Ureter (tissue), 1 donor: ENCODE results near the gene SNX14. TPM values are rescaled to one million over a fixed set of nuclear protein-coding genes. Genes with fewer than 3 reads are reported as not detected.

Experiments
- DNase-seq: peaks from one replicate; pipeline ENCODE4 v3.0.0-alpha.2; 2020; ENCODE audit warnings: low spot score
- total RNA-seq: library from RNA; stranded (reverse); gene quantifications from one replicate; pipeline ENCODE4 v1.2.4, GENCODE V29; 2023
- donor health status: DM: yes; HTN: yes; CAD: no.

Gene SNX14
- total RNA-seq, 1 donor from 2014 or later, result 99.2 TPM

- no peak for DNase-seq
These were observed 87.1 kb downstream of the SNX14 start for GRCh38 chr6:85506441-85507093.

DNA sequence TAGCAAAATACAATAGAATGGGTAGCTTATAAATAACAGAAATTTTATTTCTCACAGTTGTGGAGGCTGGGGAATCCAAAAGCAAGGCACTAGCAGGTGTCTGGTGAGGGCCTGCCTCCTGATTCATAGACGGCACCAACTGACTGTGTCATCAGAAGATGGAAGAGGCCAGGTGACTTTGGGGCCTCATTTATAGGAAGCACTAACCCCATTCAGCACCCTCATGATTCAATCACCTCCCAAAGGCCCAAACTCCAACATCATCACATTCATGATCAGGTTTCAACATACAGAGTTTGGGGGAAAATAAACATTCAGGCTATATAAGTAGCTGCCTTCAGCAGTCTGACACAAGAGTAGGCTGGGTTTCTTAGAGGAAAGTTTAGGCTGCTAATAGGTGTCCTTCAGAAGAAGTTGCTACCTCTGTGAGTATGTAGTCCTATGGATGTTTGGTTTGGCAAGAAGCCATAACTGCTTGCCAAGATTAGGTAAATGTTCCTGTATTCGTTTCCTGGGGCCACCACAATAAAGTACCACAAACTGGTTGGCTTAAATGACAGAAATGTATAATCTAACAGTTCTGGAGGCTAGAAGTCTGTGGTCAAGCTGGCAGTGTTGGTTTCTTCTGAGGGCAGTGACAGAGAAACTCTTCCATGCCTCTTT lies 94.9 kb downstream of the SNX14 start:
- no peak for DNase-seq

DNA sequence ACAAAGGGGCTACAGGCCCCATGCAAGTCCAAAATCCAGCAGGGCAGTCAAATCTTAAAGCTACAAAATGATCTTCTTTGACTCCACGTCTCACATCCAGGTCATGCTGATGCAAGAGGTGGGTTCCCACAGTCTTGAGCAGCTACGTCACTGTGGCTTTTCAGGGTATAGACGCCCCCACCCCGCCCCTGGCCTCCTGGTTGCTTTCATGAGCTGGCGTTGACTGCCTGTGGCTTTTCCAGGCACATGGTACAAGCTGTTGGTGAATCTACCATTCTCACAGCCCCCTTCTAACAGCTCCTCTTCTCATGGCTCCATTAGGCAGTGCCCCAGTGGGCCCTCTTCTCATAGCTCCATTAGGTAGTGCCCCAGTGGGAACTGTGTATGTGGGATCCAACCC lies 96.8 kb downstream of the SNX14 start:
- no peak for DNase-seq

GRCh38 chr6:85496009-85496579 lies 97.6 kb downstream of the SNX14 start:
- no peak for DNase-seq

- no peak for DNase-seq
These were observed 98.8 kb downstream of the SNX14 start for GRCh38 chr6:85494547-85495536.

DNA sequence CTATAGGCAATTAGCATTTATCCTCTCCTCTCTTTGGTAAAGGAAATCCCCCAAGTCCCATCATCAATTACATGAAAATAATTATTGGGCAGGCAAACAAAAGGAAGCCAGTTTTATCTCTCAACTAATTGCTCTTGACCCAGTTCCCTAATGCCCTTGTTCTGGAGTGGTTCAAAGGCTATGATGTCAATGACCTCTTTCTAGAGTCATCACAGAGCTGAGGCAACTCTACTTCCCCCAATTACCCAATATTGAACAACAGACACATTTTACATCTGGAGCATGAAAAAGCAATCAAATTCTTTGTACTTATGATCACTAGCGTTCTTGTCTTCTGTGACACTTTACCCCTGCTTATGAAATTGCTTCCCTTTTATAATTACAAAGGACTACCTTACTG lies 100.3 kb downstream of the SNX14 start:
- no peak for DNase-seq

DNA sequence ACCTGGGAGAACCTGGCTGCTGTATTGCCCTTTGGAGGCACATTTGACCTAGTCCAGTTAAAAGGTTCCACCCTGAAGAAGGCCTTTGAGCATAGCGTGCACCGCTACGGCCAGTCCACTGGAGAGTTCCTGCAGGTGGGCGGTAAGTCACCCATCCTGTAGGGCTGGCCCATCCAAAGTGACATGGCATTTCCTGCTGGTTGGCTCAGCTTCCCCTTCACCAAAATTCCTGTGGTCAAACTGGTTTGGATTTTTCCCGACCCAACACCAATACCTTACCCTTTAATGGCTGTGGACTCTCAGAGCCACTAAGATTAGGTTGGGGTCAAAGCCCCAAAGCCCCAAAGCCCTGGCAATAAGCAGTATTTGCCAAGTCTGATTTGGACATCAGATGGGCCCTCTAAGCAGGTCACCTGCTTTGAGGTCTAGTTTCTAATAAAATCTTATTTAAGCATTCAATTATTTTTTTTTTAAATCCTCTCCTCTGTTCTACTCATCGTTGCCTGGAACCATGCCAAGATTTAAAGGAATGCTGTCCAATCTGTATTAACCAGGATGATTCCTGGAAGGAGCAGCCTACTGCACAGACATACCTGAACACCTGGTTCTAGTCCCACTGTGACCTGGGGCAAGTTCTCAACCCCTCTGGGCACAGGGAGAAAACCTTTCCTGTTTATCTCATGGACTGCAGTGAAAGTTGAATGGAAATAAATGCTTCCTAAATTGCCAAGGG lies 103.0 kb downstream of the SNX14 start:
- no peak for DNase-seq

GRCh38 chr6:85484948-85485347 lies 108.7 kb downstream of the SNX14 start:
- DNase-seq, result no peak

GRCh38 chr6:85483846-85484245 lies 109.8 kb downstream of the SNX14 start:
- DNase-seq, result no peak

DNA sequence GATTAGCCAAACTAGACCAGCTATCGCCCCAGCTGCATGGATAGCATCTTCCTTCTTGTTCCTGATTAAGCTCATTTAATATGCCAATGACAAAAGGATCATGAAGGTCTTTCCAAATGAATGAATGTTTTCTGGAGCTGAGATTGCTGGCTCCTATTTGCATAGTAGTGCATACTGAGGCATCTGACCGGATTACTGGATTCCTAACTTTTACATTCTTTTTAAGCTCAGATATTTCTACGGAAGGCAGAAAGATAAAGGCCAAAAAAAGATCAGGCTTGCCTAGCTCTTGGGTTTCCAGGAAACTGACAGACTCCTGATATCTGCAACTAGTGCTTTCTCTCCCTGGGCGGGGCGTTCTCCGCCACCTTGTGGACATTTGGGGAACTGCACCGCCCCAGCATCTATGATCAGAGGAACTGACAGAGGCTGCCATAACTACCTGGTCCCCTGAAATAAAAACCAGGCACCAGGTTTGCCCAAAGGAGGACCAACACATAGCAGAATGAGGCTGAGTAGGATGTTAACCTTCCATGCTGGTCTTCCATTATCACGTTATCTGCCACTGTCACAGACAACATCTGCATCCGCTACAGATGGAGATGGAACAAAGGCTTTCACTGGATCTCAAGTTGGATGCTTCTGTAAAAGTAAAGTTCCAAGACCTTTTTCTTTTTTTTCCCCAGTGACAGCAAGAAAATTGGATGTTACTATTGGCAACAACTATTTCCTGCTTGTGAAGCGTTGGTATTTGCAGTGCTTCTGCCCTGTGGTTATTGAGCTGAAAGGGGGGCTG lies 110.6 kb downstream of the SNX14 start:
- DNase-seq, result peak; percentile 87

- DNase-seq, result no peak
These were observed 111.3 kb downstream of the SNX14 start for GRCh38 chr6:85482206-85482904.

- no peak for DNase-seq
These were observed 114.5 kb downstream of the SNX14 start for GRCh38 chr6:85479208-85479607.

DNA sequence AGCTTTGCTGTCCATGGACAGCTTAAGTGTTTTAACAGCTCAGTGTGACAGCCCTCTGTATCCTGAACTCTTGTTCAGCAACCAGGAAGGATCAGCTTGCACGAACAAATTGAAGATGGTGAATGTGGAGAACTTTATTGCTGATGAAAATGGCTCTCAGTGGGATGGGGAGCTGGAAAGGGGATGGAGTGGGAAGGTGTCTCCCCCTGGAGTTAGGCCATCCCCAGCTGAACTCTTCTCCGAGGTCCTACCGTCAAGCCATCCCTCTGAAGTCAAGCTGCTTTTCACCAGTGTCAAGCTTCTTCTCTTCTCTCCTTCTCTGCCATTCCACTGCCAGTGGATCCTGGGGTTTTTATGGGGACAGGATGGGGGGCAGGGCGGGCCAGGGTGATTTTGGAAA lies 117.1 kb downstream of the SNX14 start:
- DNase-seq, result no peak

GRCh38 chr6:85473748-85474147 lies 119.9 kb downstream of the SNX14 start:
- DNase-seq, result no peak

- DNase-seq, result no peak
These were observed 120.9 kb downstream of the SNX14 start for GRCh38 chr6:85472744-85473143.

DNA sequence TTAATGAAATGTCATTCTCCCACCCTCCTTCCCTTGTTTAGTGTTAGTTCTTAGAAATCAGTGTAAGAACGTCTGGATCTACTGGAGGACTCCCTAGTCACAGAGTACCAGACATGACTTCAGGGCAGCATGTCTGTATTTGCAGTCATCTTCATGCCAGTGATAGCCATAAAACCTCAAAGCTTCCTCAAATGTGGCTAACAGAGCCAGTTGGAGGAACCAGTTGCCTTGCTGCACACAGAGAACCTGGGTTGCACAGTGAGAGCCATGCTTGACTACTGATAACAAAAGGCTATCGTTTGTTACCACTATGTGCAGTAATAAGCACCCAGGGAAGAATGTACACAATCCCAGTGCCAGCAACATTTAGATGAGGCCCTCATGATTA lies 123.6 kb downstream of the SNX14 start:
- no peak for DNase-seq

DNA sequence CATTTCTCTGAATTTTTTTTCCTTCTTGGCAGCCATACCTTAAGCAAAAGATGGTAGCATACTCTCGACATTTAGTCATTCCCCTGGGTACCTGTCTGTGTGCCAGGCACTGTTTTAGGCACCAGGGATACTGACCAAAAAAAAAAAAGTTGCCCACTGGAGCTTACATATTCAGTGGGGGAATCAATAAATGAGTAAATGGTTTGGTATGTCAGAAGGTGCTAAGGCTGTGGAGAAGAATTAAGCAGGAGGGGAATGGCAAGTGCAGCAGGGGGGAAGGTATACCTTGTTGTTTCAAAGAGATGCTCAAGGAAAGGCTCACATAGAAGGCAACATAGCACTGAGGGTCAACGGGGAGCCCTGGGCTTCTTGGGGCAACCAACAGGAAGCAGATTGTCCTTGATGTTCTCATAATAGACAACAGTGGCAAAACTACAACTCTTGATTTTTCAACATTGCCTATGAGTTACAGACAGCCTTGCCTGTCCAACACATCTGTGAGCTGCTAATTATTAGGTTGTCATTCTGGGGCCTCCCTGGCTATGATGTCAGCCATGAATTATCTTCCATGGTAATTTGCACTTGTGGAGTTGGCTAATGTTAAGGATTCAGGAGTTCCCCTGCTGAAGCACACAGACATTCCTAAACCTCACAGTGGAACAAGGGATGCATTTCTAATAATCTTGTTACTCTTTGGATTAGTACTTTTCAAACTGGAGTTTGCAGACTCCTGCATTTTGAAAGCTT lies 124.2 kb downstream of the SNX14 start:
- DNase-seq, result no peak

DNA sequence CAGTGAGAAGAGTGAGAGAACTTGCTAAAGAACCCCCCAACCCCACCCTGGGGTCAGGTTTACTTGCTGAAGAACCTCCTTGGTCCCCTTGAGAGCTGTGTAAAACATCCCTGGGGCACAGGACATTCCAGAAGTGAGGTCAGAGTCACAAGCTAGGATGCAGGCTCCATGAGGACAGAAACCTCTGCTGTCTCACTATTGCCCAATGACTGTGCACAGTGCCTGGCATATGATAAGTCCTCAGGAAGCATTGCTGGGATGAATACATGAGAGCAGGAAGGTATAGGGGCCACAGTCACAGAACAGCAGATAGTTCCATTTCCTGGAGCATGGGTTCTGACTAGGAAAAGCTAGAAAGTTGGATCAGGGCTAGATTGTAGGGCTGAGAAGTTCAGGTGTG lies 125.3 kb downstream of the SNX14 start:
- no peak for DNase-seq

GRCh38 chr6:85465762-85466161 lies 127.9 kb downstream of the SNX14 start:
- DNase-seq, result no peak
